ENCODE data around the gene COG4.
A peak's percentile ranks its signal among the peaks of the same experiment; 100 is the strongest.

Gene COG4

GRCh38 chr16:70481929-70482536 lies 41.3 kb downstream of the COG4 start:
- no peak for DNase-seq (ENCODE audit: low read depth)
- no peak for TF ChIP-seq CTCF (conservative IDR thresholded peaks at IDR 0.05; ENCODE audit: low read depth, low read length)
- no peak overlapping the region for H3K4me3 ChIP-seq (ENCODE audit: low read length)

GRCh38 chr16:70480127-70481105 lies 42.9 kb downstream of the COG4 start:
- TF ChIP-seq CTCF (conservative IDR thresholded peaks at IDR 0.05; ENCODE audit: low read depth, low read length) = no peak
- no peak for DNase-seq (ENCODE audit: low read depth)
- no peak overlapping the region for H3K4me3 ChIP-seq (ENCODE audit: low read length)

- H3K4me3 ChIP-seq (ENCODE audit: low read length) = no peak overlapping the region
- DNase-seq (ENCODE audit: low read depth) = no peak
- TF ChIP-seq CTCF (conservative IDR thresholded peaks at IDR 0.05; ENCODE audit: low read depth, low read length) = no peak
Observed at GRCh38 chr16:70478912-70479341, 44.4 kb downstream of the COG4 start.

- DNase-seq (ENCODE audit: low read depth) = no peak
- no peak for TF ChIP-seq CTCF (conservative IDR thresholded peaks at IDR 0.05; ENCODE audit: low read depth, low read length)
- no peak overlapping the region for H3K4me3 ChIP-seq (ENCODE audit: low read length)
Observed at GRCh38 chr16:70478169-70478568, 45.2 kb downstream of the COG4 start.

- TF ChIP-seq CTCF (conservative IDR thresholded peaks at IDR 0.05; ENCODE audit: low read depth, low read length) = no peak
- no peak overlapping the region for H3K4me3 ChIP-seq (ENCODE audit: low read length)
- peak; percentile 61 for DNase-seq (ENCODE audit: low read depth)
Observed at GRCh38 chr16:70476272-70477020, 46.9 kb downstream of the COG4 start.

- no peak overlapping the region for H3K4me3 ChIP-seq (ENCODE audit: low read length)
- DNase-seq (ENCODE audit: low read depth) = no peak
- TF ChIP-seq CTCF (conservative IDR thresholded peaks at IDR 0.05; ENCODE audit: low read depth, low read length) = no peak
Observed at GRCh38 chr16:70475054-70475871, 48.1 kb downstream of the COG4 start.

Measured in retinal pigment epithelial cell (primary cell).